ENCODE results near the gene TMEM106C. TPM values are rescaled to one million over a fixed set of nuclear protein-coding genes. Genes with fewer than 3 reads are reported as not detected.

The TMEM106C gene
- total and polyA plus RNA-seq, 2 of the 13 experiments (the other 11 are each of a cell fraction or from before 2014, with no cell fraction given) = 132 to 192 TPM

DNA sequence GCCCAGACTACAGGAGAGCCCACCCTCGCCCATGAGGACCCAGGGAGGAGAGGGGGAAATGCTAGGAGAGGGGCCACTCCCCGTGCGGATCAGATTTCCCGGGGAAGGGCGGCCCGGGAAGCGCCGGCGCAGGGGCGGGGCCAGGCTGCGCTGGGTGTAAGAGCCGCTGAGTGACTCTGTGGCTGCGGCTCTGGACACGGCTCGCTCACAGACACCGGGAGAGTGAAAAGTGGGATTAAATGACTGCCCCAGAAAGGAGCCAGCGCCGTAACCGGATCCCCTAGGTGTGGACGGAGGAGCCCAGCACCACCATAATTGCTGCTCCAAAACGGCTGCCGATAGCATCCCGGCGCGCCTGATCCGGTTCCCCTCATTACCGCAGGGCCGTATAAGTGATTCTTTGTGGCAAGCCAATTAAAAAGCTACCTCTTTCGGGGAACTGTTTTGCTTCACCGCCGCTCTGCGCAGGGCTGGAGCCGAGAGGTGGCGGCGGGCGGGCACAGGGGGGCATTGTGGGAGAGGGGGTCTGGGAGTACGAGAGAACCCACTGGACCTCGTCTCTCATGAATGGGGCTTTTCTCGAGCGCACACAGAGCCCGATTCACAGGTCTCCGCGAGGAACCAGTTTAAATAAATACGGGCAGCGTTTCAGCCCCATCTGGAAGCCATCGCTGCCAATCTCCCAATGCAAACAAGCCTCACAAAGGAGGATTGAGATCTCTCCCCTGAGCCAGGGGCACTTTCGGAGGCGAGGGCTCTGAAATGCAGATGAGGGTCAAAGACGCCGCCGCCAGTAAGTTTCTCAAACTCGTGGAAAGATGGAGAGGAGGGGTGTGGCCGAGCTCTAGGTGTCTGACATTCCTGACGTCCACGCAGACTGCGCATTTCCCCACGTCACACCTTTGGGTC, 38.4 kb downstream of the TMEM106C start (continued):
- no peak for TF ChIP-seq ZNF3 (CRISPR knock-in tag; IDR thresholded peaks at IDR 0.05)
- TF ChIP-seq HNRNPLL (IDR thresholded peaks at IDR 0.05; ENCODE audit: low read depth, low read length, poor library complexity, severe bottlenecking) = peak; percentile 42
- no peak for TF ChIP-seq MAFK (conservative IDR thresholded peaks at IDR 0.05 in 1 of 2, IDR thresholded peaks at IDR 0.05 in 1 of 2; ENCODE audit: low read length in 2 of 2)
- no peak for TF ChIP-seq NR3C1 (CRISPR knock-in tag; IDR thresholded peaks at IDR 0.05)
- no peak for TF ChIP-seq ARNT (IDR thresholded peaks at IDR 0.05)
- TF ChIP-seq HINFP (CRISPR knock-in tag; IDR thresholded peaks at IDR 0.05; ENCODE audit: low read depth) = no peak
- TF ChIP-seq TOPORS (CRISPR knock-in tag; IDR thresholded peaks at IDR 0.05) = no peak
- TF ChIP-seq ZFY (CRISPR knock-in tag; IDR thresholded peaks at IDR 0.05) = 0 out of 2 replicates have a peak, but pooled peaks have one; percentile 19
- 0 out of 2 replicates have a peak, but pooled peaks have one; percentile 8 for TF ChIP-seq MTF2 (CRISPR knock-in tag; IDR thresholded peaks at IDR 0.05; ENCODE audit: borderline replicate concordance)
- no peak for TF ChIP-seq NCOA2 (CRISPR knock-in tag; IDR thresholded peaks at IDR 0.05)
- TF ChIP-seq ZNF407 (CRISPR knock-in tag; IDR thresholded peaks at IDR 0.05; ENCODE audit: not compliant biosample characterization) = no peak
- no peak for TF ChIP-seq PLRG1 (conservative IDR thresholded peaks at IDR 0.05)
- 0 out of 2 replicates have a peak, but pooled peaks have one; percentile 24 for TF ChIP-seq ZNF891 (CRISPR knock-in tag; IDR thresholded peaks at IDR 0.05)
- peak; percentile 23 for TF ChIP-seq XRCC5 (optimal IDR thresholded peaks at IDR 0.05; ENCODE audit: low read length)
- TF ChIP-seq SIX1 (CRISPR knock-in tag; IDR thresholded peaks at IDR 0.05; ENCODE audit: borderline replicate concordance) = no peak; the same call in 1 of the 2 replicates
- TF ChIP-seq IKZF4 (CRISPR knock-in tag; IDR thresholded peaks at IDR 0.05; ENCODE audit: borderline replicate concordance, low read depth, not compliant biosample characterization) = no peak
- no peak for TF ChIP-seq HOXA7 (CRISPR knock-in tag; IDR thresholded peaks at IDR 0.05)
- TF ChIP-seq ZNF530 (CRISPR knock-in tag; IDR thresholded peaks at IDR 0.05; ENCODE audit: low read depth) = no peak
- no peak for TF ChIP-seq GABPA (IDR thresholded peaks at IDR 0.05; ENCODE audit: low read depth, low read length)
- no peak for TF ChIP-seq GABPA (CRISPR knock-in tag; IDR thresholded peaks at IDR 0.05; ENCODE audit: low read depth)

Data from HepG2 (cell line).